Eye (tissue), 1 donor: ENCODE data around the gene DIAPH2.
A peak's percentile ranks its signal among the peaks of the same experiment; 100 is the strongest.
"Not testable (repeated sequence)": the region's sequence is repeated elsewhere in the genome, so short reads cannot be mapped to it uniquely, and the experiment has no call there.

ENCODE experiments used
- DNase-seq: peaks from one replicate; pipeline ENCODE4 v3.0.0-alpha.2; 2015

DIAPH2 gene

DNA sequence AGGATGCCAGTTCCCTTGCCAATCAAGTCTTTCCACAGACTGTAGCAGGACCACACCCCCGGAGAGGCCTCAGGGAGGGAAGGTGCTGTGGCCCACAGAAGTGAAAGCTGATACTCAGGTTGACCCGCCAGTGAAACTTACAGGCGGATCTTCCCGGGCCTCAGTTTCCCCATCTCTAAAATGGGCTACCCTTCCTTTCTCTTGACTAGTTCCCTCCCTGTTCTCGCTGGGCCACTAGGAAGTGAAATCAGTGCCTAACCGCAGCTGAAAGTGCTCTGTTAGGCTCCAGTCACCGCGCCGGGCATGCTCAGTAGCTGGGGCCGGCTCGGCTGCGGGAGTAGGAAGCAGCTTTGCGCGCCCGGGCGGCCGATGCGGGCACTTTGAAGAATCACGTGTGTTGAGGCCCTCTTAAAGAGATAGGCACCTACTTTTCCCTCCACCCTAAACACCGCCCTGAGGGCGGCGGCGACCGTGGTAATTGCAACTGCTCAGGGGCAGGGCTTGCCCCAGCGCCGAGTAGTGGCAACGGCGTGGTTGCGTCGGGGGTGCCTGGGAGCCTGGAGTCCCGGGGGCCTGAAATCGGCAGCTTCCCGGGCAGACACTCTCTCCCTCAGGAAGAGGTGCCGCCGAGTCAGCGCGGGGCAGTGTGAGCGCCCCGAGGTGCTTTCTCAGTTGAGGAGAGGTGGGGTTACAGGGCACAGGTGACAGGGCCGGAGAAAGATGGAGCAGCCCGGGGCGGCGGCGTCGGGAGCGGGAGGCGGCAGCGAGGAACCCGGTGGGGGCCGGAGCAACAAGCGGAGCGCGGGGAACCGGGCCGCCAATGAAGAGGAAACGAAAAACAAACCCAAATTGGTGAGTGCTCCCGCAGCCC is at the start of gene DIAPH2:
Gene DIAPH2, plus strand, starts transcription at position 504 of the 871 bp plus-strand sequence.
- peak; percentile 80 for DNase-seq

GRCh38 chrX:96650023-96650422 is 34.6 kb upstream of the DIAPH2 start:
- DNase-seq: no peak

- no peak for DNase-seq
Observed at GRCh38 chrX:96655947-96656623, 28.6 kb upstream of the DIAPH2 start.

DNA sequence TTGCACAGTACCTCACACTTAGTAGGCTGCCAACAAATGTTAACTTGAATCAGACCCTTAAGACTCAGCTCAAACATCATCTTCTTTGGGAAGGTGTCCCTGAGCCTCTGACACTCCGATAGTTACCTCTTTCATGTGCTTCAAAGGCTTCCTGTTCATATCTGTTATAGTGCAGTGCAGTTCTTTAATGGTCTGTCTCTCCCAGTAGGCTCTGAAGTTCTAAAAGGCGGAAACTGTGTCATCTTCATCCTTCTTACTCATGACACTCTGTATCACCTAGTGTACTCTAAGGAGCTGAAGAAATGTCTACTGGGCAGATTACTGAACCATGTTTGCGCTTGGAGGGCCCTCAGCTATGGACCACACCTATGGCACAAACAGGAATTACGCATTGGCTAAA is 2.1 kb upstream of the DIAPH2 start:
- DNase-seq: no peak

DNA sequence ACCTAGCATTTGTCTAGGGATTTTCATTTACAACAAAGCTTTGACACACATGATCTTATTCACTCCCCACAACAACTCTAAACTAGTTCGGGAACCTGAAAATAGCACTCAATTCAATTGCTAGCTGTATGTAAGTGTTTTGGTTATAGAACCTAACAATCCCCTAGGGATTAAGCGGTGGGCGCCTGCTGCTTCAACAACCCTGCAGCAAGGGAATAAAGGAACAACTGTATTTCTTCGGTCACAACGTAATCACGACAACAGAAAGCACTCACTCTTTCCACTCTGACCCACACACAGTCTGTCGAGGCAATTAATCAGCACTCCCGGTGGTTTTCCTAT is 674 bp upstream of the DIAPH2 start:
- DNase-seq: no peak

- DNase-seq: peak; percentile 63
Observed at GRCh38 chrX:96685210-96686099, 813 bp downstream of the DIAPH2 start.

GRCh38 chrX:96687776-96688175 is 3.1 kb downstream of the DIAPH2 start:
- no peak for DNase-seq

DNA sequence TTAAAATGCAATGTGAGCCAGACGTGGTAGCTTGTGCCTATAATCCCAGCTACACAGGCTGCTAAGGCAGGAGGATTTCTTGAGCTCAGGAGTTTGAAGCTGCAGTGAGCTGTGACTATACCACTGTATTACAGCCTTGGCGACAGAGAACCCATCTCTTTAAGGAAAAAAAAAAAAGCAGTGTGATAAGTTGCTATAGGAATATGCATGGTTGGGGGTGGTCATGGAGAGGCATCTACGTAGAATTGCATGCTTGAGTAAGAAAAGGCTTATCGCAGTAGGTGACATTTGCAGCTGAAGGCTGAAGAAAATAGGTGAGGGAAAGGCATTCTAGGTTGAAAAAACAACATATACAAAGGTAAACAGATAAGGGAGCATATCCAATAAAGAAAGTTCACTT is 4.1 kb downstream of the DIAPH2 start:
- no peak for DNase-seq

DNA sequence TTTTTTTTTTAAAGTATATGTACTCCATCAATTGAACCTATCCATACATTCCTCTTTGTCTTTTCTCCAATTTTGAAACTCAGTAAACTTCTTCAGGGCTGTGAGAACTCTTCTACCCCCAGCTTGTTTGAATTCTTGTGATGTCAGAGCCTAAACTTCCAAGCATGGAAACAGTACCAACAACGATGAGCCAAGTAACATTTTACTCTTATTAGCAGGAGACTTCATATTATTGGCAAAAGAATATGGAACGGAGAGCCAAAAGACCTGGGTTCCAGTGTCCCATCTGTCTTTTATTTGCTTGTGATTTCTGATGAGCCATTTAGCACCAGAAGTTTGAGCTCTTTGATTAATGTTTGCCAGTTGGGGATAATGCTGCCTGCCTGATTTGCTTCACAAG is 5.3 kb downstream of the DIAPH2 start:
- peak; percentile 10 for DNase-seq

DNA sequence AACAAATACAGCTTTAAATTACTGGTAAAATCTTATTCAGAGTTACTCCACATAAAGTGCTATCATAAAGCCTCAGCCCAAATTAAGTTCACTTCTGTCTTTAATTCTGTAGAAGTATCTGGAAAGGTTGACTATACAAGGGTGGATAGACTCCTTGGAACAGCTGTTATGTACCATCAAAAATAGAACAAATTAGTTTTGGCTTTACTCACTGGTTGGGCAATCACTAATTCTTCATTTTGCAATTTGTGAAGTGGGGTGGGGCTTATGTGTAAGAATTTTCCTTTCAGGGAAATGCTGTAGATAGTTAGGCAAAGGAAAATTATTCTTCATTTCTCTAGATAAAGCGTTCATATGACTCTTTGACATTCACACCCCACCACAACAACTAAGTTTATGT is 7.8 kb downstream of the DIAPH2 start:
- no peak for DNase-seq

- no peak for DNase-seq
Observed at GRCh38 chrX:96692890-96693289, 8.2 kb downstream of the DIAPH2 start.

DNA sequence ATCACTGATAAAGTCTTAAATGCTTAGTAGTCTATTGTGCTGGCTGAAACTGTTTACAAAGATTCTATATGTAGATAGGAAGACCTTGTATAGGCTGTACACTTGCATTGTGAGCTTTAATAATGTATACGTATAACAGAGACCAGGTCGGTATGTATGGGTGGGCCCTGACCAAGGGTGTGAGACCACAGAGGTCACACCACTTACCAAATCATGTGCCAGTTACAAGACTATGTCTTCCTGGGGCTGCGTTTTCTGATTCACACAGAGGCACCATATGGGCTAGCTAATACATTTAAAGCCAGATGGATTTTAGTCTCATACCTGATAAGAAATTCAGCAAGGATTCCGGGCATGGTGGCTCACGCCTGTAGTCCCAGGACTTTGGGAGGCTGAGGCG is 8.8 kb downstream of the DIAPH2 start:
- no peak for DNase-seq

GRCh38 chrX:96696462-96696861 is 11.8 kb downstream of the DIAPH2 start:
- no peak for DNase-seq

DNA sequence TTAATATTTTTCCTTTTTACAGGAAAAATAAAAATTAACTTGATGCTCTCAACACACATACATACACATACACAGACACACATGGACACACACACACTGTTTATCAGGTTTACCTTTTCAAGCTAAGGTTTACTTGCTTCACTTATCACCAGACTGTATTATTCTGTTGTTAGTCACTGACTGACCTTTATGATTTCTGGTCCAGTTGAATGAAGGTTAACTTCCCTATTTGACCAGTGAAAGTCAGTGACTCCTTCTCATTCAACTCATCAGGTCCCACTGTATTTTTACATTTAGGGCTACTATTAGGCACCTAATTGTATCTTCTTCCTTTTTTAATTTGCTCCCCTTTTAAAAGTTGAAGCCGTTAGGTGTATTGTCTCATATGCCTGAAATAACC is 16.0 kb downstream of the DIAPH2 start:
- DNase-seq: no peak

DNA sequence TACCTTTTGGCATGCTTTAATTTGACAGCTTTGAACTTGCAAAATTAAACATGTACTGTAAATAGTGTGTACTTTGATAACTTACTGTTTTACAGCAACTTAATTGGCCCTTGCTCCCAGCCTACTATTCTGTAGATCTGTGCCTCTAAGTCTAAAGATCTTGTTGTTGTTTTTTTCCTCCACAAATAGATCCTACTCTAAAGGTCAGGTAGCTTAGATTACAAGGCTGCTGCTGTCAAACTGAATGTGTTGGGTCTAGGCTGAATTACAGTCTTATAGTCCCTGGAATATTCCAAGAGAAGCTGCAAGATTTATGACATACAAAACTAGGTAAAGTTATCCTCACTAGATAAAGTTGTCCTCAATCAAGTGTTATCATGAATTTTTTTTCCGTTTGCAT is 18.7 kb downstream of the DIAPH2 start:
- DNase-seq: no peak

DNA sequence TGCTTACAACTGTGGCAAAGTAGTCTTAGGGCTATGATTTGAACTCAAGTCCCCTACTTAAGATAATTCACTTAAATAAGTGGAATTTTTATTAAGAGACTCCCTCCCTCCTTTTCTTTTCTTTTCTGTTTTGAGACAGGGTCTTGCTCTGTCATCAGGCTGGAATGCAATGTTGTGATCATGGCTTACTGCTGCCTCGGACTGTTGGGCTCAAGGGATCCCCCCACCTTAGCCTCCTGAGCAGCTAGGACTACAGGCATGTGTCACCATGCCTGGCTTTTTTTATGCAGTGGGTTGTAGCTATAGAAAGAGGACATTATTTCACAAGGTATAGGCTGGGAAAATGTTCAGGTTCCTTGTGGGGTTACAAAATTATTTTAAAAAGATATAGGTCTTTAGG is 19.2 kb downstream of the DIAPH2 start:
- DNase-seq: no peak

GRCh38 chrX:96704629-96705028 is 20.0 kb downstream of the DIAPH2 start:
- DNase-seq: no peak

DNA sequence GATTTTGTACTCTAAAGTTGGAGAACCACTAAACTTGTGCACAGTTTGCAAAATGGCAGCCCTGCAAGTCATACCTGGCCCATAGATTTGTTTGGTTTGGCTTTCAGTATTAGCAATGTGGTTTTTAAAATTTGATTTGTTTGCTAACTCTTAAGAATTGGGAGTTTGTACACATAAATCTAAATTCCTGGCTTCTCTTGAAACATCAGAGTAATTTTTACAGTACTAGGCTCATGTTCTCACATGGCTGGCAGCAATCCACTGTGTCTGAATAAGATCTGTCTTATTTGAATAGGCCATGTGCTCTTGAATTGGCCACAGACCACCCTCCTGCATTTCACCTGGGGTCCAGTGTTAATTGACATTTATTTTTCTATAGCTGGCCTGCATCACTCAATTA is 21.3 kb downstream of the DIAPH2 start:
- no peak for DNase-seq

- DNase-seq: no peak
Observed at GRCh38 chrX:96707804-96708203, 23.2 kb downstream of the DIAPH2 start.

DNA sequence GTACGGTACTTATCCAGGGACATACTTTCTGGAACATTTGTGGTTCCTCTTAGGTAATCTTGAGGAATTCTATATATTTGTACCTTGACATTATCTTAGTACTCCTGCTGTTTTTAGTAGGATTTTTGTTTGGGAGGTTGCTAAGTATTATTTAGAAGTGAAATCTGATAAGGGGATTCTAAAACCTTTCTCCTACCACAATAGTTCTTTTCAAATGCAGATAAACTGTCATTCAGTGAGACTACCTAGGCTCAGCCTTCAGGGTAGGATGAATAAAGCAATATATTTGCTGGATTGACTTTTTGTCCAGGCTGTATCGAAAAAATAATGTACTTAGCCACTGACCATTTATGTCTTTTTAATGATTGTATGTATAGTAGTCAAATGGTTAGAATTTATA is 25.4 kb downstream of the DIAPH2 start:
- DNase-seq: no peak

GRCh38 chrX:96713303-96713702 is 28.7 kb downstream of the DIAPH2 start:
- DNase-seq: no peak

DNA sequence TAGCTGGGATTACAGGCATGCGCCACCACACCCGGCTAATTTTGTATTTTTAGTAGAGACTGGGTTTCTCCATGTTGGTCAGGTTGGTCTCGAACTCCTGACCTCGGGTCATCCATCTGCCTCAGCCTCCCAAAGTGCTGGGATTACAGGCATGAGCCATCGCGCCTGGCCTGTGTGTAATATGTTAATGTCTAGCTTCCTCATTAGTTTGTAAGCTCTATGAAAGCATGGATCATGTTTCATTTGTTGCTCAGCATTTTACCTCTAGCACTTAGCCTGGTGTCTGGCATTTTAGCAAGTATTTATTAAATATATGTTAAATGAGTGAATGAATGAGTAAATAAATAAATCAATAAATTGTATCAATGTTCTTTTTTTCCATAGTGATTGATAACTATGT is 29.8 kb downstream of the DIAPH2 start:
- not testable (repeated sequence) for DNase-seq

DNA sequence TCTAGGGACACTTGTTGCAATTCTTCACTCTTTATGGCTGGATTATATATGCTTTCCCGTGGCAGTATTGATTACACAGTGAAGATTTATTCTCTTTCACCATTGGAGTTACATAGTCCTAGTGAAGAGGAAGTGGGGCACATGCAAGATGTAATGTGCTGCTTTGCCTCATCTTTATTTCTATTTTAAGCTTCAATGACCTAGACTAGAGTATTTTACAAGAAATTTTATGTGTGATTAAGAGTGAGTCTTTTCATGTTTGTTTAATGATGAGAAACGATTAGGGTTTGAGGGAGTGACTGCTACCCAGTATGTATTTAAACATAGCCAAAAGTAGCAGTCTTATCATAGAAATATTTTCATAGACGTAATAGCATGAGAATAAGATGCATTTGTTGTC is 30.8 kb downstream of the DIAPH2 start:
- no peak for DNase-seq
